Measurements from ENCODE around the gene ANXA10. TPM values are rescaled to one million over a fixed set of nuclear protein-coding genes. Genes with fewer than 3 reads are reported as not detected.
"Not testable (repeated sequence)": the region's sequence is repeated elsewhere in the genome, so short reads cannot be mapped to it uniquely, and the experiment has no call there.

The ANXA10 gene
- total RNA-seq, 2 donors from 2014 or later = not detected

- no peak overlapping the region for H3K27ac Mint-ChIP-seq
- no peaks in the 10 kb centered on the region for H3K27me3 Mint-ChIP-seq (ENCODE audit: low read depth)
- H3K9me3 Mint-ChIP-seq = peaks cover 0 to 3% of the 10 kb centered on the region in 2 donors
- H3K4me3 Mint-ChIP-seq = no peak overlapping the region
- ATAC-seq (replicated peaks in 1 of 2) (no peak), DNase-seq (no peak)
- H3K4me1 Mint-ChIP-seq (ENCODE audit: low read depth) = no peaks in the 10 kb centered on the region
- H3K36me3 Mint-ChIP-seq (ENCODE audit: insufficient read depth in 2 of 2) = no peaks in the 10 kb centered on the region
Measured at GRCh38 chr4:168095776-168096406, 3.6 kb downstream of the ANXA10 start.

DNA sequence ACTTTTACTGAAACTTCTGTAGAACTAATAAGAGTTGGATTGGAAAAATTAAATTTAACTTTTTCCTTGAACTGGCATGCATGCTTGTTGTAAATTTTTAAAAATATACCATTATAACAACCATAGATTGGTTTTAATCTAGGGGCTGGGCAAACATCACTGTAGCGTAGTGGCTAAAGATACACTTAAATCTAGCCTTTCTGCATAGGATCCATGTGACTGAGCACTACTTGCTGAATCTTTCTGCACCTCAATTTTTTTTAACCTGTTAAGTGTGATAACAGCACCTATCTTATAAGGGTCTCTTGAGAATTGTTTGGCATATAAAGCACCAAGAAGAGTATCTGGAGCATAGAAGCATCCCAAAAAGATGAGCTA is 4.1 kb downstream of the ANXA10 start:
- H3K4me1 Mint-ChIP-seq (ENCODE audit: low read depth) = no peaks in the 10 kb centered on the region
- H3K4me3 Mint-ChIP-seq = no peak overlapping the region
- no peak for DNase-seq
- peaks cover 0 to 3% of the 10 kb centered on the region in 2 donors for H3K9me3 Mint-ChIP-seq
- H3K36me3 Mint-ChIP-seq (ENCODE audit: insufficient read depth in 2 of 2) = no peaks in the 10 kb centered on the region
- H3K27ac Mint-ChIP-seq = no peak overlapping the region
- ATAC-seq (replicated peaks in 1 of 2) = no peak
- no peaks in the 10 kb centered on the region for H3K27me3 Mint-ChIP-seq (ENCODE audit: low read depth)

- H3K4me1 Mint-ChIP-seq (ENCODE audit: low read depth) = no peaks in the 10 kb centered on the region
- ATAC-seq (replicated peaks in 1 of 2) (no peak), DNase-seq (no peak)
- no peaks in the 10 kb centered on the region for H3K27me3 Mint-ChIP-seq (ENCODE audit: low read depth)
- peaks cover 0 to 5% of the 10 kb centered on the region in 2 donors for H3K9me3 Mint-ChIP-seq
- no peaks in the 10 kb centered on the region for H3K36me3 Mint-ChIP-seq (ENCODE audit: insufficient read depth in 2 of 2)
- no peak overlapping the region for H3K27ac Mint-ChIP-seq
- H3K4me3 Mint-ChIP-seq = no peak overlapping the region
Measured at GRCh38 chr4:168097161-168097560, 4.8 kb downstream of the ANXA10 start.

DNA sequence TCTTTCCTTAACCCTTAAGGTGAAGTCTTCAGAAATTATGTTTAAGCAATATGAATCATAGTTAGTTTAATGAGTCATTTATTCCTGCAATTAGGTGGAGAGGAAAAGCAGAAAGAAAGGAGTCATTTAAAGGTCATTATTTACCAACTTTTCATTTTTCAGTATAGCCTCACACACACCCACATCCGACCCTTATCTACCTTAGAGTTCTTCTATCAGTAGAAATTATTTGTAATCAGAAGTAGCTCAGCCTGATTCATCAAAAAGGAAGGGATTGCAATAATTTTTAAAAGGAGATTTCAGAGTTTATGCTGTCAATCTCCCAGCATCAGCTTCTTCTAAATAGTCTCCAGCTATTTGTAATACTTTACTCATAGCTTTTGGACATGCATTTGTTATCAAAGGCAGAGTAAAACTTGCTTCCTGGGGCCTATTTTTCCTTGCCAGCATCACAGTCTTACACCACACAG is 5.9 kb downstream of the ANXA10 start:
- no peak for ATAC-seq (replicated peaks in 1 of 2)
- Mint-ChIP-seq H3K36me3 (ENCODE audit: insufficient read depth in 2 of 2) (no peaks in the 10 kb centered on the region), H3K4me1 (ENCODE audit: low read depth) (no peaks in the 10 kb centered on the region), H3K9me3 (peaks cover 0 to 5% of the 10 kb centered on the region in 2 donors), H3K27ac (no peak overlapping the region), H3K27me3 (ENCODE audit: low read depth) (no peaks in the 10 kb centered on the region), H3K4me3 (no peak overlapping the region)
- DNase-seq = no peak

GRCh38 chr4:168099195-168099594 is 6.9 kb downstream of the ANXA10 start:
- no peak overlapping the region for H3K4me3 Mint-ChIP-seq
- no peak for ATAC-seq (replicated peaks in 1 of 2)
- H3K36me3 Mint-ChIP-seq (ENCODE audit: insufficient read depth in 2 of 2) = no peaks in the 10 kb centered on the region
- no peaks in the 10 kb centered on the region for H3K4me1 Mint-ChIP-seq (ENCODE audit: low read depth)
- peaks cover 0 to 5% of the 10 kb centered on the region in 2 donors for H3K9me3 Mint-ChIP-seq
- H3K27me3 Mint-ChIP-seq (ENCODE audit: low read depth) = no peaks in the 10 kb centered on the region
- DNase-seq = no peak
- H3K27ac Mint-ChIP-seq = no peak overlapping the region

DNA sequence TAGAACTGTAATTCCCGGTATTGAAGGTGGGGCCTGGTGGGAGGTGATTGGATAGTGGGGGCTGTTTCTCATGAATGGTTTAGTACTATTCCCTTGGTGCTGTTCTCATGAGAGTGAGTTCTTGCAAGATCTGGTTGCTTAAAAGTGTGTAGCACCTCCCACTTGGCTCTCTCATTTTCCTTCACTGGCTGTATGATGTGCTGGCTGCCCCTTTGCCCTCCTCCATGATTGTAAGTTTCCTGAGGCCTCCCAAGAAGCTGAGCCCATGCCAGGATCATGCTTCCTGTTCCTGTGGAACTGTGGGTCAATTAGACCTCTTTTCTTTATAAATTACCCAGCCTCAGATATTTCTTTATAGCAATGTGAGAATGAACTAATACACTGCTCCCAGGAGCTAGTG is 8.7 kb downstream of the ANXA10 start:
- no peaks in the 10 kb centered on the region for H3K4me1 Mint-ChIP-seq (ENCODE audit: low read depth)
- H3K27me3 Mint-ChIP-seq (ENCODE audit: low read depth) = no peaks in the 10 kb centered on the region
- H3K9me3 Mint-ChIP-seq = peaks cover 0 to 5% of the 10 kb centered on the region in 2 donors
- no peak for DNase-seq
- no peak overlapping the region for H3K4me3 Mint-ChIP-seq
- H3K27ac Mint-ChIP-seq = no peak overlapping the region
- H3K36me3 Mint-ChIP-seq (ENCODE audit: insufficient read depth in 2 of 2) = no peaks in the 10 kb centered on the region
- no peak for ATAC-seq (replicated peaks in 1 of 2)

- Mint-ChIP-seq H3K27me3 (ENCODE audit: low read depth) (no peaks in the 10 kb centered on the region), H3K4me3 (no peak overlapping the region), H3K4me1 (ENCODE audit: low read depth) (no peaks in the 10 kb centered on the region), H3K9me3 (peaks cover 0 to 5% of the 10 kb centered on the region in 2 donors), H3K27ac (no peak overlapping the region), H3K36me3 (ENCODE audit: insufficient read depth in 2 of 2) (no peaks in the 10 kb centered on the region)
- ATAC-seq (replicated peaks in 1 of 2) = no peak
- no peak for DNase-seq
Measured at GRCh38 chr4:168102403-168102802, 10.1 kb downstream of the ANXA10 start.

GRCh38 chr4:168109527-168109926 is 17.2 kb downstream of the ANXA10 start:
- ATAC-seq (replicated peaks in 1 of 2) = no peak
- Mint-ChIP-seq H3K27me3 (ENCODE audit: low read depth) (no peaks in the 10 kb centered on the region), H3K4me1 (ENCODE audit: low read depth) (no peaks in the 10 kb centered on the region), H3K27ac (no peak overlapping the region), H3K36me3 (ENCODE audit: insufficient read depth in 2 of 2) (no peaks in the 10 kb centered on the region), H3K9me3 (no peaks in the 10 kb centered on the region), H3K4me3 (no peak overlapping the region)
- DNase-seq = no peak

GRCh38 chr4:168113059-168113458 is 20.7 kb downstream of the ANXA10 start:
- ATAC-seq (replicated peaks in 1 of 2); H3K36me3 Mint-ChIP-seq (ENCODE audit: insufficient read depth in 2 of 2); H3K9me3 Mint-ChIP-seq; H3K27ac Mint-ChIP-seq; H3K27me3 Mint-ChIP-seq (ENCODE audit: low read depth); H3K4me3 Mint-ChIP-seq; H3K4me1 Mint-ChIP-seq (ENCODE audit: low read depth); DNase-seq: not testable (repeated sequence)

DNA sequence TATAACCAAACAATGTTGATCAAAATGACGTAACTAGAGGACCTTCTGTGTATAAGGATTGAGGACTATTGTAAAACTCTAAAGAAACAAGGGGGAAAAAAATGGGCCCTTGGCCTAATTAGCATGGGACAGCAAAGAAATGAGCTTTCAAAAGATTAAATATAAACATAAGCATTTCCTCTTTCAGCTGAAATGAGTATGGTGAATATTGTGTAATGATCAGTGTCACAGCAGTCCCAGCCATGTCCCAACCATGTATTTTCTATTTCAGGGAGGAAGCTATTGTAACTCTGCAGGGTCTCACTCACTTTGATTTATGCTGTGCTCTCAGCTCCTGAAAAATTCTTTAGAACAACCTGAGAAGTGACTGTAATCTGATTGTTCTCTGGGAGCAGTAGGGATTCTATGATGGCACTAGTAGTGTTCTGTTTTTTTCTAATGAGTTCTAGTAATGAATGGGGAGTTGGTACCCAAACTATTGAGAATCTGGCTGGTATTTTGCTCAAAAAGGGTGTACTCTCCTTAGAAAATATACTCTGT is 25.8 kb downstream of the ANXA10 start:
- DNase-seq (no peak), ATAC-seq (replicated peaks in 1 of 2) (no peak)
- Mint-ChIP-seq H3K36me3 (ENCODE audit: insufficient read depth in 2 of 2) (no peaks in the 10 kb centered on the region), H3K4me1 (ENCODE audit: low read depth) (no peaks in the 10 kb centered on the region), H3K27me3 (ENCODE audit: low read depth) (no peaks in the 10 kb centered on the region), H3K4me3 (no peak overlapping the region), H3K27ac (no peak overlapping the region), H3K9me3 (no peaks in the 10 kb centered on the region)

- Mint-ChIP-seq H3K27ac (no peak overlapping the region), H3K4me1 (ENCODE audit: low read depth) (no peaks in the 10 kb centered on the region), H3K9me3 (no peaks in the 10 kb centered on the region), H3K4me3 (no peak overlapping the region), H3K36me3 (ENCODE audit: insufficient read depth in 2 of 2) (no peaks in the 10 kb centered on the region), H3K27me3 (ENCODE audit: low read depth) (no peaks in the 10 kb centered on the region)
- ATAC-seq (replicated peaks in 1 of 2) (no peak), DNase-seq (no peak)
Measured at GRCh38 chr4:168119100-168119499, 26.8 kb downstream of the ANXA10 start.

GRCh38 chr4:168119890-168120289 is 27.6 kb downstream of the ANXA10 start:
- H3K4me1 Mint-ChIP-seq (ENCODE audit: low read depth) = no peaks in the 10 kb centered on the region
- H3K36me3 Mint-ChIP-seq (ENCODE audit: insufficient read depth in 2 of 2) = no peaks in the 10 kb centered on the region
- H3K4me3 Mint-ChIP-seq = no peak overlapping the region
- no peaks in the 10 kb centered on the region for H3K27me3 Mint-ChIP-seq (ENCODE audit: low read depth)
- H3K9me3 Mint-ChIP-seq = no peaks in the 10 kb centered on the region
- H3K27ac Mint-ChIP-seq = no peak overlapping the region
- ATAC-seq (replicated peaks in 1 of 2) (no peak), DNase-seq (no peak)

DNA sequence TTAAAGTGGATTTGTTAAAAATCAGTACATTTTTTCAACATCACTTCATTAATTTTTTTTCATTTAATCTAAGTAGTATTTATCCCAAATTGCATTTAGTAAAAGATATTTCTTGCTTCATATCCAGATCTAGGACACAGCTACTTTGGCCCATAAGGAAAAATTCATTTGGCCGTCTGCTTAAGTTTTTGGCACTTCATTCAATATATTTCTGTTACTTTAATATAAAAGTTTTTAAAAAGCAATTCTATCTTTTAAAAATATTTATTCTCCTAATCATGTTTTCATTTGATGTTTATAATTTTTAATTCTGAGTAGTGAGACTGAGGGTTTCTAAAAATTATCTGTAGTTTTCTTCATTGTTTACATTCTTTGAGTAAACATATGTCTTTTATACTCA is 28.5 kb downstream of the ANXA10 start:
- Mint-ChIP-seq H3K4me3 (no peak overlapping the region), H3K36me3 (ENCODE audit: insufficient read depth in 2 of 2) (no peaks in the 10 kb centered on the region)
- ATAC-seq (replicated peaks in 1 of 2) = no peak

GRCh38 chr4:168124008-168124641 is 31.8 kb downstream of the ANXA10 start:
- Mint-ChIP-seq H3K36me3 (ENCODE audit: insufficient read depth in 2 of 2) (no peaks in the 10 kb centered on the region), H3K4me1 (ENCODE audit: low read depth) (no peaks in the 10 kb centered on the region), H3K27ac (no peak overlapping the region), H3K9me3 (no peaks in the 10 kb centered on the region), H3K4me3 (no peak overlapping the region), H3K27me3 (ENCODE audit: low read depth) (no peaks in the 10 kb centered on the region)
- no peak for DNase-seq
- no peak for ATAC-seq (replicated peaks in 1 of 2)

More for the DNA sequence above, 28.5 kb downstream of the ANXA10 start:
- no peak overlapping the region for H3K27ac Mint-ChIP-seq
- DNase-seq = no peak
- no peaks in the 10 kb centered on the region for H3K9me3 Mint-ChIP-seq
- H3K4me1 Mint-ChIP-seq (ENCODE audit: low read depth) = no peaks in the 10 kb centered on the region
- H3K27me3 Mint-ChIP-seq (ENCODE audit: low read depth) = no peaks in the 10 kb centered on the region
